Immature natural killer cell (primary cell): ENCODE data around the gene TMEM237. TPM values are rescaled to one million over a fixed set of nuclear protein-coding genes. Genes with fewer than 3 reads are reported as not detected.

Source experiments
- DNase-seq, 3 donors: peaks; one replicate each; pipeline ENCODE4 v3.0.0; 2022; ENCODE audit warnings: mixed read lengths in 1 of 3
- H3K27ac Mint-ChIP-seq, 6 donors: one replicate each; pipeline ENCODE4 v1.8.0; 2020; ENCODE audit warnings: mixed read lengths in 6 of 6, mild to moderate bottlenecking in 5 of 6, inconsistent platforms in 4 of 6, moderate library complexity in 3 of 6
- H3K27me3 Mint-ChIP-seq, 3 donors: one replicate each; pipeline ENCODE4 v1.8.0; 2020 to 2021; ENCODE audit warnings: low read depth in 3 of 3, mild to moderate bottlenecking in 3 of 3, mixed read lengths in 3 of 3, moderate library complexity in 3 of 3, inconsistent platforms in 1 of 3
- H3K36me3 Mint-ChIP-seq, 3 donors: one replicate each; pipeline ENCODE4 v1.8.0; 2020; ENCODE audit warnings: mixed read lengths in 3 of 3, inconsistent platforms in 2 of 3, mild to moderate bottlenecking in 2 of 3
- H3K4me1 Mint-ChIP-seq, 2 donors: one replicate each; pipeline ENCODE4 v1.8.0; 2020; ENCODE audit warnings: inconsistent platforms in 2 of 2, mild to moderate bottlenecking in 2 of 2, mixed read lengths in 2 of 2, moderate library complexity in 1 of 2
- H3K4me3 Mint-ChIP-seq, 5 donors: one replicate each; pipeline ENCODE4 v1.8.0; 2020; ENCODE audit warnings: mild to moderate bottlenecking in 5 of 5, mixed read lengths in 5 of 5, inconsistent platforms in 3 of 5, moderate library complexity in 3 of 5
- H3K9me3 Mint-ChIP-seq, 6 donors: one replicate each; pipeline ENCODE4 v1.8.0; 2020; ENCODE audit warnings: mild to moderate bottlenecking in 6 of 6, mixed read lengths in 6 of 6, inconsistent platforms in 4 of 6, moderate library complexity in 3 of 6
- polyA plus RNA-seq, 3 donors: library from polyadenylated mRNA; unstranded; fragments of 300-500 nt; fragmentation: Illumina TruSeq; gene quantifications; one replicate each; pipeline ENCODE4 v1.2.3, GENCODE V29; 2021

Gene TMEM237
- polyA plus RNA-seq, 3 donors from 2014 or later: 1.8 to 4.1 (median 1.9) TPM

DNA sequence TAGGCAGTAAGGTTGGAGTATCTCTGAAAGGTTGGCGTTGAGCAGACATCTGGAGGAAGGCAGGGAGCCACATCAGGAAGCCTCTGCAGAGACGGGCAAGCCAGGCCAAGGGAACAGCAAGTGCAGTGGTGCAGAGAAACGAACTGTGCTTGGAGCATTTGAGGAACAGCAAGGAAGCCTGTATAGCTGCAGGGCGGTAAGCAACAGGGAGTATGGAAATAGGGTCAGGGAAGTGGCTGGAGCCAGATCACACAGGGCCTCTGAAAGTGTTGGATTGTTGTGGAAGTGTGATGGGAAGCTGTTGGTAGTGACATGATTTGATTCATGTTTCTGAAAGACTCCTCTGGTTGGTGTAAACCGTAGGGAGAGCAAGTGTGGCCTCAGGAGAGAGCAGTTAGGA is 13.4 kb upstream of the TMEM237 start:
- DNase-seq: no peak
- Mint-ChIP-seq H3K4me1 (peaks cover 14 to 26% of the 10 kb centered on the region in 2 donors), H3K4me3 (no peak overlapping the region), H3K27ac (peak overlapping the region; percentile 26 to 79 (median 66)), H3K36me3 (no peaks in the 10 kb centered on the region), H3K27me3 (peaks cover 0 to 7% (median 2%) of the 10 kb centered on the region in 3 donors), H3K9me3 (no peaks in the 10 kb centered on the region)

DNA sequence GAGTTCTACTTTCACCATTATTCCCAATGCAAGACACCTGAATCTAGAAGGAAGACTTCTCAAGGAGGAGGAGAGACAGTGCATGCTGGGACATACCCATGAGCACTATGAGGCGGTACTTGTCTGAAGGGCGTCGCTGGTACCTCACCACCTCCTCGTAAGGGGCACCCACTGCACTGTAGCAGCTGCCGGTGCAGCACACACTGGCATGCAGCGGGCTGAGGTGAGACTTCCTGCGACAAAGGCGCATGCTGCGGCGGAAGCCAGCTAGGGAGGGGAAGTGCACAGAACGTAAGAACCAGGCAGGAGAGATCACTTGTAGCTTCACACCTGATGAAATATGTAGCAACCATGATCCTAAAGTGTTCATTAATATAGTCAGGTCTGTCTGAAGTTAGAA is 12.8 kb upstream of the TMEM237 start:
- Mint-ChIP-seq H3K9me3 (no peaks in the 10 kb centered on the region), H3K4me3 (peak overlapping the region in 3 of 5 donors; percentile 4 to 22 (median 20)), H3K36me3 (no peaks in the 10 kb centered on the region), H3K4me1 (peaks cover 14 to 23% of the 10 kb centered on the region in 2 donors), H3K27ac (peak overlapping the region; percentile 26 to 79 (median 66)), H3K27me3 (peaks cover 0 to 9% (median 2%) of the 10 kb centered on the region in 3 donors)
- peak; percentile 20 to 63 (median 32) for DNase-seq

DNA sequence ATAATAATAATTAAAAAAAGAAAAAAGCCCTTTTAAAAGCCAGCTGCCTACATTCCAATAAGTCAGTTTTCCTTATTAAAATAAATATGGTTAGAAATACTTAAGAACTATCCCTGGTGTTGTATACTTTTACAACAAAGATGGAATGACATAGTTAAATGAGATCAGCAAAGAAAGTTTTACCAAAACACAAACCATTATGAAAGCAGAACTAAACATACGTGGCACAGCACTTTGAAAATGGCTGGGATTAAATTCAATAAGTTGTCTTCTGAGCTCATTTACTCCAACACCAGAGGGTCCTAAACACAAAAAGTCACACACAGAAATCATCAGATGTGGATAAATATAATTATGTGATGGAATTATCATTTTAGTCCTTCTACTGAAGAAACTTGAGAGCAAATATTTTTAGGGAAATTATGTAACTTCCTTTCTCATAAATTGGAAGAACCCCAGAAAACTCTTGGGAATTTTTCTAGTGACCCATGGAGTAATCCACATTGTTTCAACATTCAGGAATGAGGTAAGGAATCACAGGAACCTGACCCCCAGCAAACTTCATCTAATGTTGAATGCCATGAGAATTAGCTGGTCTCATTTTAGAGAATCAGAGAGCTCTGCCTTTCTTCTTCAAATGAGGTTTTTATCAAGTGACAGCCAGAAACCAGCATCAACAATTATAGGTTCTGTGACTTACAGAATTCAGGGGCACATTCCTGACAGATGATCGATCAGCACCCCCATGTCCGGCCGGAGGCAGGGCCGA is 11.5 kb upstream of the TMEM237 start:
- Mint-ChIP-seq H3K9me3 (no peaks in the 10 kb centered on the region), H3K27me3 (peaks cover 0 to 12% (median 0%) of the 10 kb centered on the region in 3 donors), H3K36me3 (no peaks in the 10 kb centered on the region), H3K4me3 (peak overlapping the region in 1 of 5 donors; percentile 12), H3K4me1 (peaks cover 14 to 18% of the 10 kb centered on the region in 2 donors), H3K27ac (no peak overlapping the region)
- DNase-seq: no peak

DNA sequence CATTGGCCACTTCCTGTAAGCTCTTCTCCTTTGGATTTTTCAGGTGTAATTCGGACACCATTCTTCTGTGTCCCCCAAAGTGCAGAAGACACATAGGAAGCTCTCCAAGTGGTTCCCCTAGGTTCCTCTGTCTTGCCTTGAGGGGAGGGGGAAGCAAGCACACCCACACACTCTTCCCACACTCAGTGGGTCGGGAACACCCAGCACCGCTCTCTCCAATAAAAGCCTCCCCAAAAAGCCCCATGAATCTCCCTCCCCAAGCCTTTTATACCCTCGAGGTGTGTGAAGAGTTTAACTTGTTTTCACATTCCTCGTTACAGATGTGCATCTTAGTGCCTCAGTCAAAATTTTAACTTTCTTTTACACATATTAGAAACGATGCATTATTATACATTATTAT is 9.9 kb upstream of the TMEM237 start:
- no peak overlapping the region for H3K4me3 Mint-ChIP-seq
- H3K4me1 Mint-ChIP-seq: peaks cover 14 to 18% of the 10 kb centered on the region in 2 donors
- no peak for DNase-seq
- H3K27ac Mint-ChIP-seq: no peak overlapping the region
- H3K36me3 Mint-ChIP-seq: no peaks in the 10 kb centered on the region
- peaks cover 0 to 12% (median 0%) of the 10 kb centered on the region in 3 donors for H3K27me3 Mint-ChIP-seq
- H3K9me3 Mint-ChIP-seq: no peaks in the 10 kb centered on the region

DNA sequence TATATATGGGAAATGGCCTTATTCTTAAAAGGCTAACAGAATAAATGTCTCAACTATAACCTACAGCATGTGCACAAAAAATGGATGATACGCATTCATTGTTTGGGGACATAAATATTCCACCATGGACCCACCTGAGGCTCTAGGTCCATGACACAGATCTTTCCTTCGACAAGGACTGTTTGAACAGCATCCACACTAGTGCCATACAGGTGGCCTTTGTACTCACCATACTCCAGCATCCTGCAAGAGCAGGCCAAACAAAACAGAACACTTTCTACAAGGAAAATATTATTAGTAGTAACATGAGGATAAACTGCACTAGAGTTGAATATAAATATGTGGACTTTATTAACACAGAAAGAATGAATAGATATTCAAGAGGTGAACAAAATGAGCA is 6.1 kb upstream of the TMEM237 start:
- no peaks in the 10 kb centered on the region for H3K36me3 Mint-ChIP-seq
- no peak overlapping the region for H3K27ac Mint-ChIP-seq
- H3K9me3 Mint-ChIP-seq: no peaks in the 10 kb centered on the region
- no peak for DNase-seq
- H3K27me3 Mint-ChIP-seq: peaks cover 0 to 12% (median 1%) of the 10 kb centered on the region in 3 donors
- H3K4me3 Mint-ChIP-seq: no peak overlapping the region
- peaks cover 0 to 2% of the 10 kb centered on the region in 2 donors for H3K4me1 Mint-ChIP-seq

DNA sequence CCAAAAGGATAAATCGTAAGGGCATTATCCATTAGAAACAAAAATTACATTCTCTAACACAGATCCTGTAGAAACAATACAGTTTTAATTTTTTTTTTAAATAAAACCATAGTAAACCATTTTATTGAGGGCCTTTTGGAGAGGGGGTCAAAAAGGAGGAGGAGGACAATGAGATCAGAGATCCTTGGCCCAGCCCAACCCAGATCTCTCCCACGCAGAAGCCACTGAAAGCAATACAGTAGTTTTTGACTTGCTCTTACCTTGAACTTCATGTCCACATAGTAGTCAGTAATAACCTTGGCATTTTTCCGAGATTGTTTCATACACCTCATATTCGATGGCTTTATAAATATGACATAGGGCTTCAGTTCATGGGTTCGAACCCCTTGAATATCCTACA is 4.1 kb upstream of the TMEM237 start:
- Mint-ChIP-seq H3K4me3 (no peak overlapping the region), H3K27ac (no peak overlapping the region), H3K27me3 (peaks cover 0 to 15% (median 7%) of the 10 kb centered on the region in 3 donors), H3K36me3 (no peaks in the 10 kb centered on the region), H3K4me1 (peaks cover 4 to 14% of the 10 kb centered on the region in 2 donors), H3K9me3 (no peaks in the 10 kb centered on the region)
- no peak for DNase-seq

DNA sequence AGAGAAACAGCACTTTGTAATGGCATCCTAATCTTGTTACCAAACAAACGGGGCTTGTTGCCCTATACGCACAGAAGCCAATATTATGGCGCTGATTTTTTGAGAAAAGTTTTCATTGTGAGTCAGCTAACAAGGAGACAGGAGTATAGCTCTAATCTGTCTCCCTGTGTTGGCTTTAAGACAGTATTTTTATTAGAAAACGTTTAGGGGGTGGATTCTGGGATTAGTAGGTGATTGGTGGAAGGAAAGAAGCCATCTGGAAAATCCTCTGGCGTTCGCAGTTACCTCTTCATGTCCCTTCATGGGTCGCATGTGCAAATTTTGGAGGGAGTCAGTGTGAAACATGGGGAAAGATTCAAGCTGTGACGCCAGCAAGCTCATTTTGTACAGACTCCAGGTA is 698 bp upstream of the TMEM237 start:
- Mint-ChIP-seq H3K36me3 (no peaks in the 10 kb centered on the region), H3K27me3 (peaks cover 0 to 13% (median 12%) of the 10 kb centered on the region in 3 donors), H3K4me3 (peak overlapping the region; percentile 90 to 99 (median 94)), H3K4me1 (peaks cover 7 to 23% of the 10 kb centered on the region in 2 donors), H3K27ac (peak overlapping the region in 2 of 6 donors; percentile 37 to 69), H3K9me3 (no peaks in the 10 kb centered on the region)
- no peak for DNase-seq

DNA sequence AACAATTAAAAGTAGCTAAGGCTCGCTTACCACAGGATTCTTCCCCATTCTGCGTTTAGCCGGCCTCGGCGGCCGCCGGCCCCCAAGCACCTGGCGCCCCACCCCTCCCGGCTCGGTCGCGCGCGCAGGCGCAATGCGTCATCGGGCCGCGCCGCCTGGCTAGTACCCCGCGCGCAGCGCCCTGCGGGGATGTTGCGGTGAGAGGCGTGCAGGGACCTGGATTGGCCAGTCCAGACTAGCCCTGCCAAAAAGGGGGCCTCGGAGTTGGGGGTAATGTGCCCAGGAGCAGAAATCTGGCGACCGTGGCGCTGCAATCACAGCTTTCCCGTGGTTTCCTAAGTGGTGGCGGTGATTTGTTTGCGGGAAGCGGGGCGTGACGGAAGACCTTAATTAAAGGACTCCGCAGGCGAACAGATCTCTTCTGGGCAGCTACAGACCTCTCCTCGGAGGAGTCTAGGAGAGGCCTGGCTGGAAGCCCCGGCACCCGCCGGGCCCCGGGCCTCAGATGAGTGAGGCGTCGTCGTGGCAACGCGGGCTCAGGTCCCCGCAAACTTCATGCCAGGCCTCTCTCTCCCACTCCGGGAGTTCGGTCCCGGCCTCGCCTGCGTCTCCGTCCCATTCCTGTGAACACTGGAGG is 606 bp downstream of the TMEM237 start:
- Mint-ChIP-seq H3K4me1 (peaks cover 7 to 23% of the 10 kb centered on the region in 2 donors), H3K4me3 (peak overlapping the region; percentile 90 to 99 (median 94)), H3K36me3 (no peaks in the 10 kb centered on the region), H3K27ac (peak overlapping the region; percentile 86 to 97 (median 91)), H3K27me3 (peaks cover 0 to 13% (median 12%) of the 10 kb centered on the region in 3 donors), H3K9me3 (no peaks in the 10 kb centered on the region)
- DNase-seq: peak; percentile 83 to 87 (median 84)

DNA sequence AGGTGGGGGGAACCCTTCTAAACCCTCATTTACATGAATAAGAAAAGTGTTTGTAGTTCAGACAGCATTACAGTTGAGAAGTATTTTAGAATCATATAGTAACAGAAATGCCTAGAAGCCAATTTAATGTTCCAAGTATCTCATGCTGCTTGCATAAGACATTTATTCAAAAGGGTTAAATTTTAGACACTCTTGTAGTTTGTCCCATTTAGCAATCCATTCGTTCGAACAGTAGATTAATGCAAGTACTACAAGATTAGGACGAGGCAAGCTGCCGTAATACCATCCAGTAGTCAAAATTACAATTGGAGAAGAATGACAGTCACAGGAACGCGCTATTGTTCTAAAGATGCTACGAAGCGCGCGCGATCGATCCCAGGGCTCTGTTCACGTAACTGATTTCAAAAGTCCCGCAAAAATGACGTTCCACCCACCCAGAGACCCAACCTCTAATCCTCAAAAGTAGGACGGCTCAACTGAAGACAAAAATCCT is 1.2 kb downstream of the TMEM237 start:
- Mint-ChIP-seq H3K36me3 (no peaks in the 10 kb centered on the region), H3K4me3 (peak overlapping the region; percentile 90 to 99 (median 94)), H3K27ac (peak overlapping the region; percentile 86 to 97 (median 91)), H3K4me1 (peaks cover 7 to 23% of the 10 kb centered on the region in 2 donors), H3K27me3 (peaks cover 0 to 13% (median 9%) of the 10 kb centered on the region in 3 donors), H3K9me3 (no peaks in the 10 kb centered on the region)
- DNase-seq: no peak

DNA sequence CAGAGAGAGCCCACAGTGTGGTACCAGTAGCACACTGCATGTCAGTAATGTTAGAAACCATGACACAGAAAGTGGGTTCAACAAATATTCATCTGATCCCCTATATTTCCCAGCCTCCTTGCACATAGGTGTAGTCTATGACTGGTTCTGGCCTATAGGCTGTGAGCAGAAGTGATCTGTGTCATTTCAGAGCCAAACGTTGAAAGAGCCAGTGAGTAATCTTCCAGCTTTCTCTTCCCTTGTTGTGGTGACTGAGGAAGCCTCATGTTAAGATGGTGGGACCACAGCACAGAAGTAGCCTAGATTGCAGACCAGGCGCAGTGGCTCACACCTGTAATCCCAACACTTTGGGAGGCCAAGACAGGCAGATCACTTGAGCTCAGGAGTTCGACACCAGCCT is 4.1 kb downstream of the TMEM237 start:
- no peaks in the 10 kb centered on the region for H3K9me3 Mint-ChIP-seq
- H3K27me3 Mint-ChIP-seq: peaks cover 0 to 9% (median 9%) of the 10 kb centered on the region in 3 donors
- no peak overlapping the region for H3K27ac Mint-ChIP-seq
- peaks cover 0 to 3% (median 0%) of the 10 kb centered on the region in 3 donors for H3K36me3 Mint-ChIP-seq
- DNase-seq: no peak
- peaks cover 7 to 19% of the 10 kb centered on the region in 2 donors for H3K4me1 Mint-ChIP-seq
- no peak overlapping the region for H3K4me3 Mint-ChIP-seq

DNA sequence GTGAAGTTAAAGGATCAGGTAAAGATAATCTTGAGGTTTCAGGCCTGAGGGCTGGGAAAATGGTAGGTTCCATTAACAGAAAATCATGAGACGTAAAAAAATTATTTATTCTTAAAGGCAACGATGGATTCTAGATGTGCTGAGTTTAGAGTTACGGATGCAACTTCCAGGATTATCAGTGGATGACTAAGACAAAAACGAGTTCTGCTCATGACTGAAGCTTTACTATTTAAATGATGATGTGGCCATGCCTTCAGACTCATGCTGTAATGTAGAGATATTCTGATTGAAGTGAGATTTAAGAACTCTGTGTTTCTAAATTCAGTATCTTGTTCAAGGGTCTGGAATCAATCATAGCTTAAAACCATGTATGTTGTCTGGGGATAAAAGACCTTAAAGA is 5.0 kb downstream of the TMEM237 start:
- Mint-ChIP-seq H3K4me3 (no peak overlapping the region), H3K9me3 (no peaks in the 10 kb centered on the region), H3K36me3 (peaks cover 0 to 3% (median 0%) of the 10 kb centered on the region in 3 donors), H3K4me1 (peaks cover 3 to 13% of the 10 kb centered on the region in 2 donors), H3K27ac (no peak overlapping the region), H3K27me3 (peaks cover 0 to 9% (median 7%) of the 10 kb centered on the region in 3 donors)
- no peak for DNase-seq

DNA sequence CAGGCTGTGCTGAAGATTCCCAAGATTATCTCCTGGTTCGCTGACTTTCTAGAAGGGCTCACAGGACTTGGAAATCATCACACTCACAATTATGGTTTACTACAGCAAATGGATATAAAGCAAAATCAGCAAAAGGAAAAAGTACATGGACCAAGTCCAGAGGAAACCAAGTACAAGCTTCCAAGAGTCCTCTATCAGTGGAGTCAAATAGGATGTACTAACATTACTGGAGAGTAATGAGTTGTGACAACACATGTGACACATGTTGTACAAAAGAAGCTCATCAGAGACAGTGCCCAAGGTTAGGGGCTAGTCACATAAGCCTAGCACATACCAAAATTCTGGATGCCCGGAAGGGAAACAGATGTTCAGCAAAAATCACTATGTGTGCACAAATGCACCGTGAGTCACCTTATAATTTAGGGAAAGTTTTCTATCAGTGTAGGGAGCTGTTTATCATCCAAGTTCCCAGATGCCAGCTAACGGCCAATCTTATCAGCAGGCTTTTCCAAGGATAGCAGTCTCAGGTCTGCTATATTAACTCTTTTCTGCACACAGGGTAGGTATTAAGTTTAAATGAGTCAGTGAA is 9.5 kb downstream of the TMEM237 start:
- no peaks in the 10 kb centered on the region for H3K27me3 Mint-ChIP-seq
- H3K27ac Mint-ChIP-seq: no peak overlapping the region
- H3K4me1 Mint-ChIP-seq: peaks cover 0 to 5% of the 10 kb centered on the region in 2 donors

DNA sequence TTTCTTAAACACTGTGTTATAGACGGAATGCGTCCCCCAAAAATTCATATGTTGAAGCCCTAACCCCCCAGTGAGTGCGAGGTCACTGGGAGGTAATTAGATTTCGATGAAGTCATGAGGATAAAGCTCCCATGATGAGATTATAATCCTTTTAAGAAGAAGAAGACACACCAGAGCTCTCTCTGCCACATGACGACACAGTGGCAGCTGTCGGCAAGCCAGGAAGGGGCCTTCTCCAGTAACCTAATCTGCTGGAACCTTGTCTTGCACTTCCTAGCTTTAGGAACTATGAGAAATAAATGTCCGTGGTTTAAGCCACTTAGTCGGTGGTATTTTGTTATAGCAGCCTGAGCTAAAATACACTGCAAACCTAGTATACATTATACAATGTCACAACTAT is 12.3 kb downstream of the TMEM237 start:
- Mint-ChIP-seq H3K4me3 (no peak overlapping the region), H3K9me3 (no peaks in the 10 kb centered on the region), H3K27ac (no peak overlapping the region), H3K27me3 (peaks cover 0 to 1% (median 0%) of the 10 kb centered on the region in 3 donors), H3K36me3 (peaks cover 4 to 13% (median 13%) of the 10 kb centered on the region in 3 donors), H3K4me1 (peaks cover 0 to 5% of the 10 kb centered on the region in 2 donors)
- DNase-seq: no peak

More for the DNA sequence above, 9.5 kb downstream of the TMEM237 start:
- Mint-ChIP-seq H3K4me3 (no peak overlapping the region), H3K9me3 (no peaks in the 10 kb centered on the region), H3K36me3 (peaks cover 4 to 13% (median 13%) of the 10 kb centered on the region in 3 donors)
- no peak for DNase-seq
